GM12891 (cell line): ENCODE data around the gene SLC6A13.

Experiments used
- DNase-seq: peaks from one replicate; pipeline ENCODE4 v3.0.0; 2011; ENCODE audit warnings: low spot score; ENCODE audit not compliant: insufficient read length
- FAIRE-seq: peaks from 2 replicates; lab custom pipeline; 2011; peaks lifted over from hg19 to GRCh38; lab: Jason Lieb, UNC
- PAX5 ChIP-seq: IDR thresholded peaks from 2 replicates; pipeline ENCODE4 v1.6.1; 2011; ENCODE audit warnings: low read length, moderate library complexity, mild to moderate bottlenecking; ENCODE audit not compliant: insufficient read depth, severe bottlenecking
- POLR2A ChIP-seq: IDR thresholded peaks from 2 replicates; pipeline ENCODE4 v1.6.1; 2011; ENCODE audit warnings: low read depth, low read length, control low read depth
- POLR2AphosphoS5 ChIP-seq: IDR thresholded peaks from 2 replicates; pipeline ENCODE4 v1.6.1; 2011; ENCODE audit warnings: low read depth, low read length, control low read depth
- POU2F2 ChIP-seq: IDR thresholded peaks from 2 replicates; pipeline ENCODE4 v1.6.1; 2011; ENCODE audit warnings: low read depth, mild to moderate bottlenecking, control low read depth, low read length, moderate library complexity
- SPI1 ChIP-seq: IDR thresholded peaks from 2 replicates; pipeline ENCODE4 v1.6.1; 2011; ENCODE audit warnings: low read depth, low read length, control low read depth
- TAF1 ChIP-seq: IDR thresholded peaks from 2 replicates; pipeline ENCODE4 v1.6.1; 2011; ENCODE audit warnings: low read depth, low read length, control low read depth

Gene SLC6A13

DNA sequence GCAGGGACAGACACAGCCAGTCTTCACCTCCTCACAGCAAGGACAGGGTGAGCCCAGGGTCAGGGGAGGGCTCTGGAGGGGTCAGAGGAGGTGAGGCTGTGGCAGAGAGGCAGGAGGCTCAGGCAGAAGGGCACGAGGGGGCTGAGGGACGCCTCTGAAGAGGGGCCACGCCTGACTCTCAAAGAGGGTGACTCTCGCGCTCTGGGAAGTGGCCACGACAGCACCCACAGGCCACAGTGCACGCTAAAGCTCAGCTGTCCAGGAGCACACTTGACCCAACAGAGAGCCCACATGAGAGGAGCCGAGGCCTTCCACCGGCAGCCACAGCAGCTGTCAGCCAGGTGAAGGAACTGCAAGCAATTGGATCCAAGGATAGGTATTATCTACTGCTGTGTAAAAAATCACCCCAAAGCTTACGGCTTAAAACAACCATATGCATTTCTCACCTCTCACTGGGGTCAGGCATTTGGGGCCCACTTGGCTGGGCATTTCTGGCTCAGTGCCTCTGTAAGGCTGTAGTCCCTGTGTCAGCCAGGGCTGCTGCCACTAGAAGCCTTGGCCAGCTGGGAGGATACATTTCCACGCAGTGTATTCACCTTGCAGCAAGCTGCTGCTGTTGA lies 76.5 kb downstream of the SLC6A13 start:
- no peak for FAIRE-seq
- DNase-seq: no peak
- TF ChIP-seq POU2F2 (no peak), PAX5 (no peak), POLR2AphosphoS5 (no peak), POLR2A (no peak), TAF1 (no peak), SPI1 (no peak)

DNA sequence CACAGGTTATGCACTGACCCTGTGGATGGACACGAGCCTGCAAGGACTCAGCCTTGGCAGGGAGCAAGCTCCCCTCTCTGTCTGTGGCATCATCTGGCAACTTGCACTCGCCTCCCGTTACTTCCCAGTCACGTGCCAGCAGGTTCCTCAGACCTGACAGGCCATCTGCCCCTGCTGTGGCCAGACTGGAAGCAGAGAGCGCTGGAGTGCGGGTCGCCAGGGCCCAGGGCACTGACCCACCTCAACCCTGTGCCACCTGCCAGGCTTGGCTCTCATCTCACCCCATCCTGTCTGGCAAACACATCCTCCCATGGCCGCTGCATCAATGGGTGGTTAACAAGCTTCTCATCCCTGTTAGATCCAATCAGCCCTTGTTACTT lies 77.1 kb downstream of the SLC6A13 start:
- DNase-seq: no peak
- FAIRE-seq: no peak
- no peak for TF ChIP-seq POU2F2
- no peak for TF ChIP-seq TAF1

DNA sequence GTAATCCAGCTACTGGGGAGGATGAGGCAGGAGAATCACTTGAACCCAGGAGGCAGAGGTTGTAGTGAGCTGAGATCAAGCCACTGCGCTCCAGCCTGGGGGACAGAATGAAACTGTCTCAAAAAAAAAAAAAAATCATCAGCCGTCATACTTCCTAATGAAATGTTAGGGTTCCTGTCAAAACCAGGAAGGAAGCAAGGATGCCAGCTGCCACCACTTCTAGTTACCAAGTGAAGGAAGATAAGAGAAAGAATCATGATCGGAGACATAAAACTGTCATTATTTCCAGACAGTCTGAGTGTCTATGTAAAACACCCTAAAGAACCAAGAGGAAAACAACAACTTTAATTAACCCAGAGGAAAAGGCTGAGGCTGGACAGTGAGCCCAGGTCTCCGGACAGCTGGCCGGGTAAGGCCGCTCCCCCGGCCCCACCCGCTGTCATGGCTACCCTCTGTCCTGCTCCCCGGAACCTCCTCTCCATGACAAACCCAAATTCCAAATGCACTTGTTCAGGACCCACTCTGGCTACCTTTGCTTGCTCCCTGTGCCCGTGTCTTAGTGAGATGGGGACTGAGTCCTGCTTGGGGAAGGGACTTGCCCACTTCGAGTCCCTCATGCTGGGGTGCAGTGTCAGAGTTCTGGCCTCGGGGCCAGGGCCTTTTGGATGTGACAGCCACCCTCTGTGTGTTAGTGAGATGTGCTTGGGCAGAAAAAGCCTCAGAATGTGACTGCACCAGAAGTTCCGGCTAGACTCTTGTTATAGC lies 77.6 kb downstream of the SLC6A13 start:
- FAIRE-seq (no peak), DNase-seq (no peak)
- TF ChIP-seq TAF1: no peak
- no peak for TF ChIP-seq PAX5
- TF ChIP-seq SPI1: no peak
- no peak for TF ChIP-seq POLR2AphosphoS5
- no peak for TF ChIP-seq POLR2A
- TF ChIP-seq POU2F2: no peak

DNA sequence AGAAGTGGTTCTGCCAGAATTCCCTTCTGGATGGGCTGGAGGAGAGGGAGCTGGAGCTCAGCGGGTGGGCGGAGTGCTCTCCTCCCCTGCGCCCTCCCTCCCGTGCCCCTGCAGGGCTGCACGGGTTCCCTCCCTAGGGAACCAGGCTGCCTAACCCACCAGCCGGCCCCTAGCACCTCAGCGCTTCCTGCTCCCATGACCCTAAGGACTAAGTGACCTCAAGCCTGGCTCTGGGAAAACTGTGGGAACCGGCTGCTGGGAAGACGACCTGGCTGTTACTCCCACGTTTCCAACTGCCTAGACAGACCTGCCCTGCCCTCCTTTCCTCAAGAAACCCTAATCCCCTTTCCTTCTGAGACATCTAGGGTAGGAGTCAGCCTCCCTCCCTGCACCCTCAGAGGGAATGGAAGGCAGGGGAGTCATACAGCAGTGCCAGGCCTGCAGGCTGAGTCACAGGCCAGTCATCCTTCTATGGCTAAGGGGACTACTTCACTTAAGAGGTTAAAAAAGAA lies 80.2 kb downstream of the SLC6A13 start:
- FAIRE-seq (no peak), DNase-seq (no peak)
- TF ChIP-seq POU2F2: no peak
- no peak for TF ChIP-seq POLR2A
- TF ChIP-seq POLR2AphosphoS5: no peak
- TF ChIP-seq PAX5: no peak
- no peak for TF ChIP-seq TAF1
- no peak for TF ChIP-seq SPI1

- TF ChIP-seq TAF1 (no peak), POU2F2 (no peak), POLR2A (no peak), PAX5 (no peak), SPI1 (no peak), POLR2AphosphoS5 (no peak)
- DNase-seq (no peak), FAIRE-seq (no peak)
These were observed 80.7 kb downstream of the SLC6A13 start for GRCh38 chr12:181921-182320.

DNA sequence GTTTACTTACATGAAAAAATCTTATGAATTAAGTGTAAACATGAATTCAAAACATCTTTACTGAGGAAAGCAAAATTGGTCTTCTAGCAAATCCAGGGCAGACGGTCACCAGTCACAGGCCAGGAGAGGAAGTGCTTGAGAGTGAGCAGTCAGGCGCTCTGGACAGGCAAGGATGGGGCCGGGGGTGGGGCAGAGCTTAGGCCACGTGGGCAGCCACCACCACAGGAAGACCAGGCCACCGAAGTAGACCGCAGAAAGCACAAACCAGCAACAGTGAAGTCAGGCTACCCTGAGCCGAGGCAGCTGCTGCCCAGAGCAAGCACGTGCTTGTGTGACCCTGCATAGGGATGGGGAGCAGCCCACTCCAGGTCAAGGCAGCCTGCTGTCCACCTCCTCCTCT lies 82.2 kb downstream of the SLC6A13 start:
- peak; percentile 87 for FAIRE-seq
- DNase-seq: peak; percentile 66
- no peak for TF ChIP-seq POU2F2
- no peak for TF ChIP-seq POLR2A
- peak; percentile 77 for TF ChIP-seq SPI1

DNA sequence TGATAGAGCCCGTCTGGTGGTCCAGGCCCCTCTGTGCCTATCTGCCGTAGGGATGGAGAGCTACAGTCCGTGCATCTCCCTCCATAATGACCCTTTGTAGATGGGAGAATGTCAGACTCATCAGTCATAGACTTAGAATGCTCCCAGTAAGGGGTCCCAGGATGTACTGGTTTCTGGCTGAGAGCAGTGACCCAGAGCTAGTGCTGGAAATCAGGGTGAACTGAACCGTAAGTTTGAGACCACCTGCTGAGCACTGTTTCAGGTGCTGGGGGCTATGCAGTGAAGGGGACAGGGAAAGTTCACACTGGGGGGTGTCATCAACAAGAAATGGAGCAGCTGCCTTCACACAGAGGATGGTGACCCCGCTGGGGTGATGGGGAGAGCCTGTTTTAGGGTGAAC lies 82.8 kb downstream of the SLC6A13 start:
- DNase-seq (no peak), FAIRE-seq (no peak)
- TF ChIP-seq SPI1 (no peak), POU2F2 (no peak), TAF1 (no peak), POLR2AphosphoS5 (no peak), PAX5 (no peak)

DNA sequence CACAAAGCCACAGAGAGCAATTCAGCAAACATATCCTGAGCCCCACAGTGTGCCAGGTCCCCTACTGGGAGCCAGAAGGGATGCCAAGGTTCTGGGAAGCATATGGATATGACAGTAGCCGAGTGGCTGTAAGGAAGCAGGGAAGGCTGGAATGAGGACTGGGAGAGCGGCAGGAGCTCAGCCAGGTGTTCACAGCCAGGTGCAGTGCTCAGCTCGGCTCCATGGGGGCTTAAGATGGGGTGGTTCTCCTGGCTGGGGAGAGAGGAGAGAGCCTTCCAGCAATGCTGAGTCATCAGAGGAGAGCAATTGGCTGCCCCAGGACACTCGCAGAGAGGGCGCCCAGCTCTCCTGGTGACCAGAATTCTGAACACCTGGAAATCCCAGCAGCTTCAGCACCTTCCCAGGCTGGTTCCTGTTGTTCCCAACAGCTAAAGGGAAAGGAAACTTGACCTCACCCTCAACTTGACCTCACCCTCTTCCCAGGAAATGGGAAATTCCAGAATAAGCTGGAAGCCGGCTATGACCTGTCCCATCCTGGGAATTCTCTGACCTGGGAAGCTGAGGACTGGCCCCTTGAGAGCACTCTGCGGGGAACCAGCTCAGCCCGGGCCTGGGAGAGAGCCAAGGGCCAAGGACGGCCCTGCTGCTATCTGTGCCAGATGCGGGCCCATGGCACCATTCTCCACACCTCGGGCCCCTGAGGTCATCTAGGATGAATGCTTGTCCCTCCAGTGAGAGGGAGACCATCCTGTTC lies 83.3 kb downstream of the SLC6A13 start:
- no peak for DNase-seq
- TF ChIP-seq POLR2A (no peak), SPI1 (no peak), PAX5 (no peak), TAF1 (no peak), POU2F2 (no peak), POLR2AphosphoS5 (no peak)
- FAIRE-seq: no peak

GRCh38 chr12:178829-179109 lies 83.9 kb downstream of the SLC6A13 start:
- TF ChIP-seq TAF1 (no peak), PAX5 (no peak), POLR2AphosphoS5 (no peak)
- DNase-seq: no peak
- no peak for FAIRE-seq
